BLaER1 treated with 17β-estradiol and CSF1 and Interleukin-3, amounts not matched to agents 10 nM and 100 nM (cell line): Measurements from ENCODE around the gene OR5B12.

ENCODE experiments used
- H3K27ac ChIP-seq, 11 experiments: shearing (Covaris generic); formaldehyde crosslinking; 2 replicates each; pipeline ENCODE4 v1.8.1; 2022
- H3K27me3 ChIP-seq, 11 experiments: shearing (Covaris generic); formaldehyde crosslinking; 2 replicates each; pipeline ENCODE4 v1.8.1; 2022
- H3K36me3 ChIP-seq, 11 experiments: shearing (Covaris generic); formaldehyde crosslinking; 2 replicates each; pipeline ENCODE4 v1.8.1; 2022
- H3K4me1 ChIP-seq, 10 experiments: shearing (Covaris generic); formaldehyde crosslinking; 2 replicates each; pipeline ENCODE4 v1.8.1; 2022
- H3K4me2 ChIP-seq, 11 experiments: shearing (Covaris generic); formaldehyde crosslinking; 2 replicates each; pipeline ENCODE4 v1.8.1; 2022
- H3K4me3 ChIP-seq, 10 experiments: shearing (Covaris generic); formaldehyde crosslinking; 2 replicates each; pipeline ENCODE4 v1.8.1; 2022
- H3K9ac ChIP-seq, 11 experiments: shearing (Covaris generic); formaldehyde crosslinking; 2 replicates each; pipeline ENCODE4 v1.8.1; 2022
- H3K9me3 ChIP-seq, 11 experiments: shearing (Covaris generic); formaldehyde crosslinking; replicated peaks in 1 of 11; 2 replicates each; pipeline ENCODE4 v1.8.1; 2022
- H4K20me1 ChIP-seq, 11 experiments: shearing (Covaris generic); formaldehyde crosslinking; 2 replicates each; pipeline ENCODE4 v1.8.1; 2022
- Cebpa-rat ChIP-seq, 11 experiments: shearing (Covaris generic); IDR thresholded peaks; 2 replicates each; pipeline ENCODE4 v1.8.1; 2022

Gene OR5B12

DNA sequence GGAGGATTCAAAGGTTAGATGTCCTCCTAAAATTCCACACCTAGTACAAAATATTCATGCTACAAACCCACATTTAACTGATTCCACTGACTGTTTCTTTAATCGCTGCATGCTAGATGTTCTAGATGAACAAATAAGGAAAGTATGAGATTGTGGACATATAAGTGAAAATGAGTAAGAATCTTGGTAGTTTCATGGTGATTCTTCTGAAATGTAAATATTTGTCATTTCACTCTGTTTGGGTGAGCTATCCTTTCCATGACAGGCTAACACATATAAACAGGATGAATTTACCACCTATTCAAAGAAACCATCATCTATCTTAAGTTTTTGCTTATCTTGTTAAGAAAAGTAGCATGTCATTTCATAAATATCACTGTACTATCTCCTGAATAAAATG, 50.2 kb downstream of the OR5B12 start:
- no peaks in the 10 kb centered on the region for H3K4me1 ChIP-seq
- no peak overlapping the region for H3K4me2 ChIP-seq
- no peaks in the 10 kb centered on the region for H4K20me1 ChIP-seq
- no peaks in the 10 kb centered on the region for H3K27me3 ChIP-seq
- H3K4me3 ChIP-seq: no peak overlapping the region
- no peaks in the 10 kb centered on the region for H3K36me3 ChIP-seq
- H3K27ac ChIP-seq: no peak overlapping the region
- TF ChIP-seq Cebpa-rat (IDR thresholded peaks at IDR 0.05): no peak
- H3K9ac ChIP-seq: no peak overlapping the region
- H3K9me3 ChIP-seq: peaks cover 13 to 24% (median 18%) of the 10 kb centered on the region in 11 experiments

- H3K27ac ChIP-seq: no peak overlapping the region
- no peaks in the 10 kb centered on the region for H4K20me1 ChIP-seq
- H3K9me3 ChIP-seq: peaks cover 12 to 22% (median 16%) of the 10 kb centered on the region in 11 experiments
- TF ChIP-seq Cebpa-rat (IDR thresholded peaks at IDR 0.05): no peak
- no peaks in the 10 kb centered on the region for H3K4me1 ChIP-seq
- no peak overlapping the region for H3K9ac ChIP-seq
- H3K27me3 ChIP-seq: no peaks in the 10 kb centered on the region
- no peak overlapping the region for H3K4me3 ChIP-seq
- no peak overlapping the region for H3K4me2 ChIP-seq
- no peaks in the 10 kb centered on the region for H3K36me3 ChIP-seq
Measured at GRCh38 chr11:58390551-58391063, 51.4 kb downstream of the OR5B12 start.
